MM.1S (cell line): ENCODE results near the gene PACRG.

ENCODE experiments used
- DNase-seq: peaks from one replicate; pipeline ENCODE4 v3.0.0-alpha.2; 2015
- H2AFZ ChIP-seq: fragments of 300-600 bp; sonication (generic); 2 replicates; pipeline ENCODE4 v1.6.0; 2016; ENCODE audit warnings: antibody characterized with exemption, low read length
- H3F3A ChIP-seq: fragments of 300-600 bp; sonication (generic); 2 replicates; pipeline ENCODE4 v1.6.1; 2016; ENCODE audit warnings: mild to moderate bottlenecking, antibody characterized with exemption, low read length, moderate library complexity, mixed read lengths; ENCODE audit not compliant: insufficient read depth
- H3K27ac ChIP-seq: fragments of 300-600 bp; sonication (generic); 2 replicates; pipeline ENCODE4 v1.5.1; 2016; ENCODE audit warnings: mild to moderate bottlenecking, low read length
- H3K27me3 ChIP-seq: fragments of 300-600 bp; sonication (generic); replicated peaks from 2 replicates; pipeline ENCODE4 v1.6.0; 2016; ENCODE audit warnings: low read length; ENCODE audit not compliant: insufficient read depth
- H3K36me3 ChIP-seq: fragments of 300-600 bp; sonication (generic); replicated peaks from 2 replicates; pipeline ENCODE4 v1.6.1; 2016; ENCODE audit warnings: mild to moderate bottlenecking, low read length, mixed read lengths; ENCODE audit not compliant: insufficient read depth
- H3K4me1 ChIP-seq: fragments of 300-600 bp; sonication (generic); 2 replicates; pipeline ENCODE4 v1.6.1; 2016; ENCODE audit warnings: low read length, mixed read lengths
- H3K4me2 ChIP-seq: fragments of 300-600 bp; sonication (generic); 2 replicates; pipeline ENCODE4 v1.6.0; 2016; ENCODE audit warnings: low read depth, low read length
- H3K4me3 ChIP-seq: fragments of 300-600 bp; sonication (generic); 2 replicates; pipeline ENCODE4 v1.5.1; 2016; ENCODE audit warnings: low read length, mixed read lengths
- H3K79me2 ChIP-seq: fragments of 300-600 bp; sonication (generic); 2 replicates; pipeline ENCODE4 v1.6.1; 2016; ENCODE audit warnings: mixed run types, low read length, mixed read lengths
- H3K9ac ChIP-seq: fragments of 300-600 bp; sonication (generic); 2 replicates; pipeline ENCODE4 v1.6.1; 2016; ENCODE audit warnings: low read length, mixed read lengths
- H3K9me2 ChIP-seq: fragments of 300-600 bp; sonication (generic); replicated peaks from 2 replicates; pipeline ENCODE4 v1.6.1; 2016; ENCODE audit warnings: mild to moderate bottlenecking, low read length, mixed read lengths; ENCODE audit not compliant: insufficient read depth
- H3K9me3 ChIP-seq: fragments of 300-600 bp; sonication (generic); replicated peaks from 2 replicates; pipeline ENCODE4 v1.6.1; 2016; ENCODE audit warnings: mild to moderate bottlenecking, low read length, mixed read lengths; ENCODE audit not compliant: insufficient read depth
- H4K20me1 ChIP-seq: fragments of 300-600 bp; sonication (generic); 2 replicates; pipeline ENCODE4 v1.6.1; 2016; ENCODE audit warnings: mild to moderate bottlenecking, low read length, moderate library complexity, mixed read lengths; ENCODE audit not compliant: insufficient read depth
- CTCF ChIP-seq: fragments of 300-600 bp; sonication (generic); IDR thresholded peaks from 2 replicates; pipeline ENCODE4 v1.5.1; 2016; ENCODE audit warnings: antibody characterized with exemption, low read length, mixed read lengths
- EZH2 ChIP-seq: fragments of 300-600 bp; sonication (generic); optimal IDR thresholded peaks from 2 replicates; pipeline ENCODE3; 2017; ENCODE audit warnings: low read depth, mild to moderate bottlenecking, antibody characterized with exemption, low read length, mixed read lengths
- EZH2phosphoT487 ChIP-seq: fragments of 300-600 bp; sonication (generic); IDR thresholded peaks from 2 replicates; pipeline ENCODE4 v1.6.1; 2018; ENCODE audit warnings: antibody characterized with exemption, low read length

Gene PACRG

DNA sequence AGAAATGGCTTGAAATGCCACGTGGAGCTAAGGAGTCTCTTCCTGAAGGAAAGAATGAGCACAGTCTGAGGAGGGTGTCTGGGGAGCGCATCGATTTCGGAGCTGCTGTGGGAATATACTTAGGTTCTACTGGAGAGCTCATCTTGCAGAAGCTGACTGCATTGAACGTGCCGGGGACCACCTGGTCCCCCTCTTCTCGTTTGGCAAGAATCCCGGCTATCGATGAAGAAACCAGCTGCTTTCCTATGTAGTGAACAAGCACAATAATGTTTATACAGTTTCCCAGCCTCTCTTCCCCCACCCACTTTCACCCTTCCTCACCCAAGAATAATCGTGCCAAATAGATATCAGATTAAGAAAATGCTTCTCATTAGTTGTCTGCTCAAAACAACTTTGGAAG is 242.5 kb downstream of the PACRG start:
- Histone ChIP-seq H3K4me3 (no peak overlapping the region), H3K27ac (no peak overlapping the region), H3K27me3 (no peaks in the 10 kb centered on the region), H3K9ac (no peak overlapping the region), H4K20me1 (no peaks in the 10 kb centered on the region), H3F3A (no peaks in the 10 kb centered on the region), H2AFZ (no peak overlapping the region), H3K79me2 (no peaks in the 10 kb centered on the region), H3K36me3 (no peaks in the 10 kb centered on the region), H3K9me3 (no peaks in the 10 kb centered on the region), H3K9me2 (no peaks in the 10 kb centered on the region), H3K4me2 (no peak overlapping the region), H3K4me1 (no peaks in the 10 kb centered on the region)
- no peak for DNase-seq
- TF ChIP-seq EZH2 (no peak), EZH2phosphoT487 (no peak), CTCF (no peak)

GRCh38 chr6:162971356-162971755 is 243.6 kb downstream of the PACRG start:
- DNase-seq = no peak
- no peak overlapping the region for H3K4me2 ChIP-seq

DNA sequence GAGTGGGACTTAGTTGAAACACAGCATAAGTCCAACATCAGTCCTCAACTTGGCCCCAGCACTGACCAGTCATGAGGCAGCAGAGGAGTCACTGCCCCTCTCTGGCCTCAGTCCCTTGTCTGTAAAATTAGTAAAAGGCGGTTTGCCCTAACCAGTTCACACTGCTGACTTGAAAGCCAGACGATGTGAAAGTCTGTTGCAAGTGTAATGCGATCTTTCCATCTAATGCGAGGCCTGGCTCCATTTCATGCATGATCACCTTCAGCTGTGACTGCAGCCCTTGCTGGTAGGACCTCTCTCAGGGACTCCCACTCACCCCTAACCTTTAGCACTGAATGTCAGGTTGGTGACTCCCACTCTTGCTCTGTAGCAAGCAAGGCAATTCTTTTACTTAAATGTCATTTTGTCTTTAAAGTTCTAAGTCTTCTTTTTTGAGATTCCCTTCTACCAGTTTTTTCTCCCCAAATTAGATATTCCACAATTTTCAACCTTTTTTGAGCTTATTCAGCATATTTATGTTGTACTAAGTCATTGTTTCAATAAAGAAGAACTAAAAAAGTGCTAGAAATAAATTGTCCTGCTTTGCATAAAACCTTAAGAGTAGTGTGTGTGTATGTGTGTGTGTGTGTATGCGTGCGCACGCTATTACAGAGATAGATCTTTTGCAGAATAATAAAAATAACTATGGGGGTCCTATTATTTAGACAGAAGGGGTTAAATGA is 245.5 kb downstream of the PACRG start:
- Histone ChIP-seq H3K4me1 (no peaks in the 10 kb centered on the region), H3K9me3 (no peaks in the 10 kb centered on the region), H3K9me2 (no peaks in the 10 kb centered on the region), H3F3A (no peaks in the 10 kb centered on the region), H3K9ac (no peak overlapping the region), H4K20me1 (no peaks in the 10 kb centered on the region), H3K27me3 (no peaks in the 10 kb centered on the region), H3K27ac (no peak overlapping the region), H3K79me2 (no peaks in the 10 kb centered on the region), H2AFZ (no peak overlapping the region), H3K4me3 (no peak overlapping the region), H3K36me3 (no peaks in the 10 kb centered on the region), H3K4me2 (no peak overlapping the region)
- no peak for DNase-seq
- no peak for TF ChIP-seq EZH2
- no peak for TF ChIP-seq EZH2phosphoT487
- TF ChIP-seq CTCF = no peak

More at GRCh38 chr6:162971356-162971755, 243.6 kb downstream of the PACRG start:
- no peaks in the 10 kb centered on the region for H3K4me1 ChIP-seq
- no peak overlapping the region for H3K9ac ChIP-seq
- no peaks in the 10 kb centered on the region for H3K9me2 ChIP-seq
- no peaks in the 10 kb centered on the region for H3F3A ChIP-seq
- no peaks in the 10 kb centered on the region for H3K79me2 ChIP-seq
- TF ChIP-seq EZH2 (no peak), CTCF (no peak), EZH2phosphoT487 (no peak)
- H3K4me3 ChIP-seq = no peak overlapping the region
- H4K20me1 ChIP-seq = no peaks in the 10 kb centered on the region
- H2AFZ ChIP-seq = no peak overlapping the region
- no peaks in the 10 kb centered on the region for H3K36me3 ChIP-seq
- no peak overlapping the region for H3K27ac ChIP-seq
- H3K9me3 ChIP-seq = no peaks in the 10 kb centered on the region
- no peaks in the 10 kb centered on the region for H3K27me3 ChIP-seq
